Breast epithelium (tissue), 4 donors: Measurements from ENCODE around the gene RP2. TPM values are rescaled to one million over a fixed set of nuclear protein-coding genes. Genes with fewer than 3 reads are reported as not detected.

Experiments
- DNase-seq, 2 donors: peaks; one replicate each; pipeline ENCODE4 v3.0.0-alpha.2; 2019; ENCODE audit warnings: low spot score in 2 of 2
- H3K27ac ChIP-seq, 2 donors: fragments of 200-600 bp; sonication (generic) in 1 of 2; one replicate each; pipeline ENCODE4 v1.5.1; 2016 to 2019; ENCODE audit warnings: mild to moderate bottlenecking in 1 of 2
- H3K27me3 ChIP-seq, 2 donors: fragments of 200-600 bp; sonication (generic) in 1 of 2; one replicate each; pipeline versions ENCODE4 v1.5.1 to v1.6.0; 2017 to 2019; ENCODE audit warnings: control low read depth in 1 of 2, mild to moderate bottlenecking in 1 of 2
- H3K36me3 ChIP-seq: fragments of 200-600 bp; one replicate; pipeline ENCODE4 v1.5.1; 2019
- H3K4me1 ChIP-seq, 2 donors: fragments of 200-600 bp; sonication (generic); one replicate each; pipeline ENCODE4 v1.5.1; 2016 to 2019; ENCODE audit warnings: control low read depth in 1 of 2
- H3K4me3 ChIP-seq, 3 donors: fragments of 200-600 bp; sonication (generic); 1 replicate in 2 of 3; 2 replicates in 1 of 3; pipeline ENCODE4 v1.5.1; 2016 to 2019; ENCODE audit warnings: mild to moderate bottlenecking in 3 of 3, moderate library complexity in 2 of 3
- H3K9me3 ChIP-seq, 2 donors: fragments of 200-600 bp; sonication (generic) in 1 of 2; one replicate each; pipeline ENCODE4 v1.5.1; 2016 to 2019; ENCODE audit warnings: control low read depth in 1 of 2
- POLR2A ChIP-seq: fragments of 450-650 bp; IDR thresholded peaks from one replicate; pipeline ENCODE4 v1.6.1; 2016; ENCODE audit warnings: antibody characterized with exemption, mild to moderate bottlenecking, moderate library complexity
- POLR2AphosphoS5 ChIP-seq, 3 donors: sonication (generic); formaldehyde crosslinking; IDR thresholded peaks; one replicate each; pipeline ENCODE4 v1.6.1; 2017; ENCODE audit warnings: antibody characterized with exemption in 3 of 3
- intact Hi-C: fragments of 100-400 bp; cut with DNase I; formaldehyde crosslinking; loops from one replicate; pipeline ENCODE4 v1.15.1; 2023; ENCODE audit warnings: low total_unique reads
- total RNA-seq, 3 donors: library from RNA; depleted of rRNA; stranded (reverse); fragments of >200 nt; gene quantifications; one replicate each; pipeline ENCODE4 v1.1.0, GENCODE V29; 2016
- TF ChIP-seq, protein P1 (sequence below), 3 donors: fragments of 450-650 bp; IDR thresholded peaks; one replicate each; pipeline ENCODE4 v1.5.1; 2016 to 2017; ENCODE audit warnings: antibody characterized with exemption in 3 of 3, mild to moderate bottlenecking in 3 of 3, moderate library complexity in 3 of 3

Gene RP2
- total RNA-seq, 3 donors from 2014 or later = 11.8 to 13.8 (median 12.5) TPM

DNA sequence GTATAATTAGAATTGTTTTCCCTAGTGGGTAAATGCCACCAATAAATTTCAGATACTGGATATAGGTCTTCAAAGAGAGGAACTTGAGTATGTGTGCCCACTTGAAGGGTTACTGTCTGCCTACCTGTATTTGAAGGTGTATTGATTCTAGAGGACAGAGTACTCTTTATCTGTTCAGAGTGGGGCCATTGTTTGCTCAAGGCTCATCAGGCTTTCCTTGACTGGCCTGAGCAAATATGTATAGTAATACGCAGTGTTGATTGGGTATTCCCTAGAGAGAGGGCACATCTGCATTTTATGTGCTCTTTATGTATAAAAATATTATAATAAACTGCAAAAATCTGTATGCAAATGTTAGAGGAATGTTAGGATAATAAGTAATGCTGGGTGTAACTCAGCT, 23.7 kb downstream of the RP2 start:
- no peak for DNase-seq
- peaks cover 0 to 12% of the 10 kb centered on the region in 2 donors for H3K27me3 ChIP-seq
- TF ChIP-seq POLR2A (no peak), POLR2AphosphoS5 (IDR thresholded peaks at IDR 0.05) (no peak)
- TF ChIP-seq, protein P1, sequence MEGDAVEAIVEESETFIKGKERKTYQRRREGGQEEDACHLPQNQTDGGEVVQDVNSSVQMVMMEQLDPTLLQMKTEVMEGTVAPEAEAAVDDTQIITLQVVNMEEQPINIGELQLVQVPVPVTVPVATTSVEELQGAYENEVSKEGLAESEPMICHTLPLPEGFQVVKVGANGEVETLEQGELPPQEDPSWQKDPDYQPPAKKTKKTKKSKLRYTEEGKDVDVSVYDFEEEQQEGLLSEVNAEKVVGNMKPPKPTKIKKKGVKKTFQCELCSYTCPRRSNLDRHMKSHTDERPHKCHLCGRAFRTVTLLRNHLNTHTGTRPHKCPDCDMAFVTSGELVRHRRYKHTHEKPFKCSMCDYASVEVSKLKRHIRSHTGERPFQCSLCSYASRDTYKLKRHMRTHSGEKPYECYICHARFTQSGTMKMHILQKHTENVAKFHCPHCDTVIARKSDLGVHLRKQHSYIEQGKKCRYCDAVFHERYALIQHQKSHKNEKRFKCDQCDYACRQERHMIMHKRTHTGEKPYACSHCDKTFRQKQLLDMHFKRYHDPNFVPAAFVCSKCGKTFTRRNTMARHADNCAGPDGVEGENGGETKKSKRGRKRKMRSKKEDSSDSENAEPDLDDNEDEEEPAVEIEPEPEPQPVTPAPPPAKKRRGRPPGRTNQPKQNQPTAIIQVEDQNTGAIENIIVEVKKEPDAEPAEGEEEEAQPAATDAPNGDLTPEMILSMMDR (IDR thresholded peaks at IDR 0.05) = no peak
- no peaks in the 10 kb centered on the region for H3K4me1 ChIP-seq
- H3K9me3 ChIP-seq = no peaks in the 10 kb centered on the region
- no peak overlapping the region for H3K4me3 ChIP-seq
- intact Hi-C loops = no loop called here
- H3K27ac ChIP-seq = no peak overlapping the region
- no peaks in the 10 kb centered on the region for H3K36me3 ChIP-seq

DNA sequence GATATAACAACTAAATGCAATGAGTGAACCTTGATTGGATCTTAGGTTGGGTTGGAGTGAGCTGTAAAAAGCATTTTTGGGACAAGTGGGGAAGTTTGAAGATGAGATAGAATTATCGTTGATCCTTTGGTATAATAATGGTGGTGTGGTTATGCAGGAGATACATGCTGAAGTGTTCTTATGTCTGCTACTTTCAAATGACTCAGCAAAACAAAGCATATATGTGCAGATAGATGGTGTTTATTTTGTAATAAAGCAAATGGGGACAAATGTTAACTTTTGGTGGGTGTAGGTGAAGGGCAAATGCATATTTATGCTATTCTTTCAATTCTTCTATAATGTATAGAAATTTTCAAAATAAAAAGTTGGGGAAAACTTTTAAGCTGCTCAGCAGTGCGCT, 26.2 kb downstream of the RP2 start:
- peaks cover 0 to 9% of the 10 kb centered on the region in 2 donors for H3K9me3 ChIP-seq
- intact Hi-C loops = no loop called here
- no peaks in the 10 kb centered on the region for H3K36me3 ChIP-seq
- no peaks in the 10 kb centered on the region for H3K4me1 ChIP-seq
- DNase-seq = no peak
- no peak overlapping the region for H3K4me3 ChIP-seq
- TF ChIP-seq POLR2AphosphoS5 (IDR thresholded peaks at IDR 0.05) (no peak), POLR2A (no peak)
- TF ChIP-seq, protein P1 (IDR thresholded peaks at IDR 0.05) = no peak
- no peak overlapping the region for H3K27ac ChIP-seq
- peaks cover 0 to 12% of the 10 kb centered on the region in 2 donors for H3K27me3 ChIP-seq

DNA sequence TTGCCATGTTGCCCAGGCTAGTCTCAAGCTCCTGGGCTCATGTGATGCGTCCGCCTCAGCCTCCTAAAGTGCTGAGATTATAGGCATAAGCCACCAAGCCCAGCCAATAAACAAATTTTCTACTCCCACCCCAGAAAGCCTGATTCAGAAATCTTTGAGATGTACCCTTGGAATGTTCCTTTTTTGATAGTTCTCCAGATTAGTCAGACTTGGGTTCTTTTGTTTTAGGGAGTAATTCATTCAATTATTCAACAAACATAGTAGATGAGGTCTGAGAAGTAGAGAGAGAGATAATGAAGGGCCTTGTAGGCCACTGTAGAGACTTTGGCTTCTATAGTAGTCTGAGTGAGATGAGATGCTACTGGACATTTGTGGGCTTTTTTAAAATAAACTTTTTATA, 27.8 kb downstream of the RP2 start:
- no peaks in the 10 kb centered on the region for H3K4me1 ChIP-seq
- no peak for DNase-seq
- H3K9me3 ChIP-seq = peaks cover 0 to 9% of the 10 kb centered on the region in 2 donors
- H3K27ac ChIP-seq = no peak overlapping the region
- no peak overlapping the region for H3K4me3 ChIP-seq
- TF ChIP-seq POLR2A = no peak
- TF ChIP-seq, protein P1 (IDR thresholded peaks at IDR 0.05) = no peak
- TF ChIP-seq POLR2AphosphoS5 (IDR thresholded peaks at IDR 0.05) = no peak
- peaks cover 0 to 7% of the 10 kb centered on the region in 2 donors for H3K27me3 ChIP-seq
- intact Hi-C loops = no loop called here
- H3K36me3 ChIP-seq = no peaks in the 10 kb centered on the region

DNA sequence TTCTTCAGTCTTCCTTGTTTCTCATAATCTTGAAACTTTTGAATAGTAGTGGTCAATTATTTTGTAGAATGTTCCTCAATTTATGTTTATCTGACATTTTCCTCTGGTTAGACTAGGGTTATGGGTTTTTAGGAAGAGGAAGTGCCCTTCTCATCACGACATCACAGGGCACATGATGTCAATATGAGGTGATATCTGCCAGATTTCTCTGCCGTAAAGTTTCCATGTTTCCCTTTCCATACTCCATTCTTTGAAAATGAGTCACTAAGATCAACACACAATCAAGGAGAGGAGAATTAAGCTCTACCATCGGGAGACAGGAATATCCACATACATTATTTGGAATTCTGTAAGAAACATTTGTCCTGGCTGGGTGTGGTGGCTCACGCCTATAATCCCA, 28.4 kb downstream of the RP2 start:
- H3K27me3 ChIP-seq = peaks cover 0 to 7% of the 10 kb centered on the region in 2 donors
- no peak overlapping the region for H3K27ac ChIP-seq
- no peaks in the 10 kb centered on the region for H3K4me1 ChIP-seq
- intact Hi-C loops = no loop called here
- no peaks in the 10 kb centered on the region for H3K36me3 ChIP-seq
- no peak overlapping the region for H3K4me3 ChIP-seq
- TF ChIP-seq POLR2A = no peak
- TF ChIP-seq, protein P1 (IDR thresholded peaks at IDR 0.05) = no peak
- no peak for TF ChIP-seq POLR2AphosphoS5 (IDR thresholded peaks at IDR 0.05)
- no peak for DNase-seq
- peaks cover 0 to 9% of the 10 kb centered on the region in 2 donors for H3K9me3 ChIP-seq

DNA sequence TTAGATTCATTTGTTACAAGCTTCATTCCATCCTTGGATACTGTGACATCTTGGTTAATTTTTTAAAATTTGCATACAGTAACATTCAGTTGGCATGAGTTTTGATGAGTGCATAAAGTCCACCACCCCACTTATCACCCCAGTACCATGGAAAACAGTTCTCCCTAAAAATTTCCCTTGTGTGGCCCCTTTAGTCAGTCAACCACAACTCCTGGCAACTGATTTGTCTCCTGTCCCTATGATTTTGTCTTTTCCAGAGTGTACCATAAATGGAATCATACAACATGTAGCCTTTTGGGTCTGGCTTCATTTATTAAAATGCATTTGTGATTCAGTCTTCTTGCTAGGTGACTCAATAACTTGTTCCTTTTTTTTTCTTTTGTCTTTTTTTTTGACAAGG, 29.9 kb downstream of the RP2 start:
- Histone ChIP-seq H3K9me3 (peaks cover 0 to 9% of the 10 kb centered on the region in 2 donors), H3K4me1 (no peaks in the 10 kb centered on the region), H3K4me3 (no peak overlapping the region), H3K36me3 (no peaks in the 10 kb centered on the region), H3K27me3 (no peaks in the 10 kb centered on the region), H3K27ac (no peak overlapping the region)
- TF ChIP-seq POLR2A (no peak), POLR2AphosphoS5 (IDR thresholded peaks at IDR 0.05) (no peak)
- TF ChIP-seq, protein P1 (IDR thresholded peaks at IDR 0.05) = no peak
- intact Hi-C loops = no loop called here
- DNase-seq = no peak
